A549 (cell line): ENCODE data around the gene FSTL3. TPM values are rescaled to one million over a fixed set of nuclear protein-coding genes. Genes with fewer than 3 reads are reported as not detected.

ENCODE experiments used
- ATAC-seq, 2 experiments: fragments of 200-7000 bp in 1 of 2; fragments of >200 bp in 1 of 2; cut with Nextera tagmentation in 1 of 2; cut with Tn5 transposase in 1 of 2; 3 replicates each; pipeline versions ENCODE4 v1.8.0 to v1.9.1; 2018 to 2020; ENCODE audit warnings: mild to moderate bottlenecking in 1 of 2, moderate library complexity in 1 of 2
- CTCF ChIA-PET: fragments of 300-600 bp; sonication (Branson Sonifier 250); formaldehyde crosslinking; extraction: SDS; loops from one replicate; lab custom pipeline; 2021; ENCODE audit warnings: antibody characterized with exemption, inconsistent platforms; lab: Yijun Ruan, JAX
- POLR2A ChIA-PET: fragments of 350-600 bp; formaldehyde crosslinking; extraction: SDS; loops from one replicate; lab custom pipeline; 2021; ENCODE audit warnings: antibody characterized with exemption, inconsistent platforms; lab: Yijun Ruan, JAX
- DNase-seq, 2 experiments: peaks; one replicate each; pipeline versions ENCODE4 v3.0.0 to v3.0.0-alpha.2; 2011 to 2016; ENCODE audit warnings: low read depth in 1 of 2, low spot score in 1 of 2
- FAIRE-seq: peaks from 2 replicates; lab custom pipeline; 2011; peaks lifted over from hg19 to GRCh38; lab: Jason Lieb, UNC
- H3K27ac ChIP-seq, 2 experiments: fragments of >200 bp; sonication (Bioruptor Twin); formaldehyde crosslinking; 3 replicates each; pipeline ENCODE4 v1.5.1; 2016 to 2017
- H3K4me1 ChIP-seq: fragments of >200 bp; sonication (Bioruptor Twin); formaldehyde crosslinking; 3 replicates; pipeline ENCODE4 v1.6.1; 2016
- H3K4me2 ChIP-seq: fragments of >200 bp; sonication (Bioruptor Twin); formaldehyde crosslinking; 3 replicates; pipeline ENCODE4 v1.6.1; 2016
- H3K4me3 ChIP-seq: fragments of >200 bp; sonication (Bioruptor Twin); formaldehyde crosslinking; 3 replicates; pipeline ENCODE4 v1.5.1; 2016
- H3K9me3 ChIP-seq: fragments of >200 bp; sonication (Bioruptor Twin); formaldehyde crosslinking; 3 replicates; pipeline ENCODE4 v1.6.1; 2016
- BCL3 ChIP-seq: fragments of >200 bp; sonication (Bioruptor Twin); formaldehyde crosslinking; IDR thresholded peaks from 3 replicates; pipeline ENCODE4 v1.6.1; 2016
- CEBPB ChIP-seq, 2 experiments: fragments of >200 bp in 1 of 2; sonication (Bioruptor Twin) in 1 of 2; formaldehyde crosslinking in 1 of 2; IDR thresholded peaks; 2 replicates each; pipeline ENCODE4 v1.6.1; 2012 to 2016
- CHD2 ChIP-seq: fragments of 150-350 bp; IDR thresholded peaks from 2 replicates; pipeline ENCODE4 v1.6.1; 2014; ENCODE audit warnings: low read length; ENCODE audit not compliant: partially characterized antibody
- EHF ChIP-seq: fragments of 250-450 bp; sonication (Bioruptor Pico); IDR thresholded peaks from 2 replicates; pipeline ENCODE4 v1.5.0; 2020; ENCODE audit warnings: mild to moderate bottlenecking
- ESRRA ChIP-seq: fragments of 150-350 bp; IDR thresholded peaks from 2 replicates; pipeline ENCODE4 v1.6.1; 2014; ENCODE audit warnings: mild to moderate bottlenecking, low read length, borderline replicate concordance
- FOSB ChIP-seq: fragments of 250-450 bp; sonication (Bioruptor Pico); IDR thresholded peaks from 2 replicates; pipeline ENCODE4 v1.5.0; 2020; ENCODE audit warnings: mild to moderate bottlenecking, moderate library complexity
- GATA3 ChIP-seq: IDR thresholded peaks from 2 replicates; pipeline ENCODE4 v1.6.1; 2012; ENCODE audit warnings: borderline replicate concordance
- HDAC2 ChIP-seq: fragments of 200-600 bp; sonication (generic); IDR thresholded peaks from 2 replicates; pipeline ENCODE4 v1.6.1; 2016
- HES2 ChIP-seq: fragments of >200 bp; sonication (Bioruptor Twin); formaldehyde crosslinking; IDR thresholded peaks from 2 replicates; pipeline ENCODE4 v1.6.1; 2016
- HEYL ChIP-seq: fragments of 250-450 bp; sonication (Bioruptor Pico); IDR thresholded peaks from 2 replicates; pipeline ENCODE4 v1.8.0; 2021; ENCODE audit warnings: mild to moderate bottlenecking, moderate library complexity
- JUN ChIP-seq, 2 experiments: fragments of >200 bp; sonication (Bioruptor Twin); formaldehyde crosslinking; IDR thresholded peaks; 2 replicates in 1 of 2; 3 replicates in 1 of 2; pipeline ENCODE4 v1.6.1; 2016 to 2017
- JUNB ChIP-seq: fragments of >200 bp; sonication (Bioruptor Twin); formaldehyde crosslinking; IDR thresholded peaks from 2 replicates; pipeline ENCODE4 v1.6.1; 2016
- KDM1A ChIP-seq: fragments of 200-600 bp; sonication (generic); IDR thresholded peaks from 2 replicates; pipeline ENCODE4 v1.6.1; 2016; ENCODE audit warnings: low read depth, mild to moderate bottlenecking
- MAZ ChIP-seq: fragments of 150-350 bp; IDR thresholded peaks from 2 replicates; pipeline ENCODE4 v1.6.1; 2014; ENCODE audit warnings: antibody characterized with exemption, low read depth, low read length, borderline replicate concordance
- MYC ChIP-seq: IDR thresholded peaks from 2 replicates; pipeline ENCODE4 v1.6.1; 2012; ENCODE audit warnings: mild to moderate bottlenecking, inconsistent platforms, low read length, improper control_type of control experiment, borderline replicate concordance
- NFE2L2 ChIP-seq: fragments of 150-350 bp; conservative IDR thresholded peaks from 2 replicates; pipeline ENCODE4 v1.6.1; 2014; ENCODE audit warnings: low read length
- NPAS2 ChIP-seq: fragments of 250-450 bp; sonication (Bioruptor Pico); IDR thresholded peaks from 2 replicates; pipeline ENCODE4 v1.8.0; 2022; ENCODE audit warnings: mild to moderate bottlenecking, moderate library complexity, borderline replicate concordance
- NR3C1 ChIP-seq: fragments of >200 bp; sonication (Bioruptor Twin); formaldehyde crosslinking; IDR thresholded peaks from 3 replicates; pipeline ENCODE4 v1.6.1; 2017
- PBX3 ChIP-seq: IDR thresholded peaks from 2 replicates; pipeline ENCODE4 v1.6.1; 2012
- POLR2A ChIP-seq: IDR thresholded peaks from 2 replicates; pipeline ENCODE4 v1.6.1; 2012; ENCODE audit warnings: mild to moderate bottlenecking, low read length
- POLR2AphosphoS2 ChIP-seq: conservative IDR thresholded peaks from 2 replicates; pipeline ENCODE4 v1.6.1; 2012; ENCODE audit warnings: low read length, improper control_type of control experiment, inconsistent platforms
- RAD21 ChIP-seq, 2 experiments: fragments of >200 bp in 1 of 2; sonication (Bioruptor Twin) in 1 of 2; formaldehyde crosslinking in 1 of 2; IDR thresholded peaks in 1 of 2; conservative IDR thresholded peaks in 1 of 2; 2 replicates in 1 of 2; 3 replicates in 1 of 2; pipeline ENCODE4 v1.6.1; 2012 to 2018; ENCODE audit warnings: inconsistent platforms in 1 of 2
- RARB ChIP-seq: fragments of 250-450 bp; sonication (Bioruptor Pico); IDR thresholded peaks from 2 replicates; pipeline ENCODE4 v1.8.0; 2021; ENCODE audit warnings: mild to moderate bottlenecking, moderate library complexity
- RFX5 ChIP-seq: fragments of 450-650 bp; IDR thresholded peaks from 2 replicates; pipeline ENCODE4 v1.7.1; 2014; ENCODE audit warnings: antibody characterized with exemption, mild to moderate bottlenecking, moderate library complexity
- SMC3 ChIP-seq: fragments of >200 bp; sonication (Bioruptor Twin); formaldehyde crosslinking; IDR thresholded peaks from 3 replicates; pipeline ENCODE4 v1.6.1; 2018; ENCODE audit warnings: inconsistent platforms
- TP53 ChIP-seq: fragments of 250-450 bp; sonication (Bioruptor Pico); IDR thresholded peaks from 2 replicates; pipeline ENCODE4 v1.5.0; 2021; ENCODE audit warnings: mild to moderate bottlenecking, moderate library complexity
- ZC3H11A ChIP-seq: fragments of 450-650 bp; IDR thresholded peaks from 2 replicates; pipeline ENCODE4 v1.6.1; 2014; ENCODE audit warnings: antibody characterized with exemption, mild to moderate bottlenecking
- ZFP36 ChIP-seq: fragments of 450-650 bp; IDR thresholded peaks from 2 replicates; pipeline ENCODE4 v1.6.1; 2014; ENCODE audit warnings: borderline replicate concordance; ENCODE audit not compliant: partially characterized antibody
- ZNF302 ChIP-seq: fragments of 250-450 bp; sonication (Bioruptor Pico); IDR thresholded peaks from 2 replicates; pipeline ENCODE4 v1.9.0; 2021; ENCODE audit warnings: inconsistent platforms, mild to moderate bottlenecking, moderate library complexity
- ZSCAN20 ChIP-seq: fragments of 250-450 bp; sonication (Bioruptor Pico); IDR thresholded peaks from 2 replicates; pipeline ENCODE4 v1.8.0; 2022; ENCODE audit warnings: mild to moderate bottlenecking, moderate library complexity
- WGBS: methylation state at CpG from one replicate; pipeline ENCODE4 v1.1.6; 2017; ENCODE audit errors: missing lambda C conversion rate; 5-methylcytosine and 5-hydroxymethylcytosine counted together
- polyA plus RNA-seq, 4 experiments: library from polyadenylated mRNA; depleted of rRNA in 3 of 4; stranded (reverse); fragments of >200 nt; fragmentation: RNase III in 1 of 4; extraction: RNeasy Plus Mini Kit Qiagen cat#74134 plus additional on column Dnase treatment in 1 of 4; gene quantifications; 2 replicates in 3 of 4; 3 replicates in 1 of 4; pipeline ENCODE4 v1.2.3, GENCODE V29; 2011 to 2017
- TF ChIP-seq, protein P1 (sequence below): fragments of 250-450 bp; sonication (Bioruptor Pico); IDR thresholded peaks from 2 replicates; pipeline ENCODE4 v1.5.0; 2020; ENCODE audit warnings: low read depth, mild to moderate bottlenecking, moderate library complexity
- TF ChIP-seq, protein P2 (sequence below): IDR thresholded peaks from 2 replicates; pipeline ENCODE4 v1.6.1; 2012; ENCODE audit warnings: low read depth, borderline replicate concordance
- TF ChIP-seq, protein P3 (sequence below): IDR thresholded peaks from 2 replicates; pipeline ENCODE4 v1.6.1; 2012
- TF ChIP-seq, protein P4 (sequence below): fragments of 200-600 bp; sonication (generic); IDR thresholded peaks from 2 replicates; pipeline ENCODE4 v1.6.1; 2016; ENCODE audit warnings: antibody characterized with exemption, mild to moderate bottlenecking, moderate library complexity

FSTL3 gene
- polyA plus RNA-seq, 2 of the 4 experiments (the other 2 are of a cell fraction) = 58.1 to 131 TPM

- H3K27ac ChIP-seq = peak overlapping the region; percentile 99
- peak overlapping the region; percentile 64 for H3K4me3 ChIP-seq
- ChIA-PET POLR2A (interaction anchor here (1.2 to 2.8 kb wide), 4 partner anchors 15 to 106 kb away, joined by 5 to 26 read pairs (median 9); partner anchors contain the start of gene RNF126), CTCF (interaction anchor here (1.0 to 2.0 kb wide), 5 partner anchors 52 to 94 kb away, joined by 3 to 5 read pairs (median 4); no protein-coding TSS in a partner anchor)
- WGBS = 38% methylated on average over 6 of the region's 22 CpGs
- DNase-seq (peak; percentile 38 to 43), FAIRE-seq (no peak), ATAC-seq (peak; percentile 2 to 30; a peak in 3 of 6 replicates)
- H3K9me3 ChIP-seq = no peaks in the 10 kb centered on the region
- peaks cover 26% of the 10 kb centered on the region for H3K4me1 ChIP-seq
- peak overlapping the region; percentile 77 for H3K4me2 ChIP-seq
- TF ChIP-seq POLR2A (peak; percentile 13; the same call in 1 of the 2 replicates), RFX5 (no peak), HDAC2 (no peak), EHF (no peak), CHD2 (no peak), POLR2AphosphoS2 (no peak), NPAS2 (CRISPR knock-in tag) (no peak), CEBPB (IDR thresholded peaks at IDR 0.05) (no peak), PBX3 (0 out of 2 replicates have a peak, but pooled peaks have one; percentile 20), BCL3 (no peak), FOSB (no peak), RARB (CRISPR knock-in tag) (no peak), ESRRA (no peak), MAZ (no peak), ZNF302 (CRISPR knock-in tag) (no peak), ZC3H11A (no peak), SMC3 (no peak), HES2 (no peak), NFE2L2 (no peak), GATA3 (no peak), MYC (no peak), TP53 (CRISPR knock-in tag) (no peak), RAD21 (conservative IDR thresholded peaks at IDR 0.05 in 1 of 2, IDR thresholded peaks at IDR 0.05 in 1 of 2) (no peak), NR3C1 (no peak), HEYL (CRISPR knock-in tag) (no peak), ZFP36 (no peak), ZSCAN20 (CRISPR knock-in tag) (no peak), JUNB (no peak), JUN (IDR thresholded peaks at IDR 0.05) (peak; percentile 6 to 7; a peak in 1 of 5 replicates), KDM1A (no peak)
- TF ChIP-seq, protein P1, sequence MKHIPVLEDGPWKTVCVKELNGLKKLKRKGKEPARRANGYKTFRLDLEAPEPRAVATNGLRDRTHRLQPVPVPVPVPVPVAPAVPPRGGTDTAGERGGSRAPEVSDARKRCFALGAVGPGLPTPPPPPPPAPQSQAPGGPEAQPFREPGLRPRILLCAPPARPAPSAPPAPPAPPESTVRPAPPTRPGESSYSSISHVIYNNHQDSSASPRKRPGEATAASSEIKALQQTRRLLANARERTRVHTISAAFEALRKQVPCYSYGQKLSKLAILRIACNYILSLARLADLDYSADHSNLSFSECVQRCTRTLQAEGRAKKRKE (CRISPR knock-in tag) = no peak
- TF ChIP-seq, protein P2, sequence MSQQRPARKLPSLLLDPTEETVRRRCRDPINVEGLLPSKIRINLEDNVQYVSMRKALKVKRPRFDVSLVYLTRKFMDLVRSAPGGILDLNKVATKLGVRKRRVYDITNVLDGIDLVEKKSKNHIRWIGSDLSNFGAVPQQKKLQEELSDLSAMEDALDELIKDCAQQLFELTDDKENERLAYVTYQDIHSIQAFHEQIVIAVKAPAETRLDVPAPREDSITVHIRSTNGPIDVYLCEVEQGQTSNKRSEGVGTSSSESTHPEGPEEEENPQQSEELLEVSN = no peak
- TF ChIP-seq, protein P3, sequence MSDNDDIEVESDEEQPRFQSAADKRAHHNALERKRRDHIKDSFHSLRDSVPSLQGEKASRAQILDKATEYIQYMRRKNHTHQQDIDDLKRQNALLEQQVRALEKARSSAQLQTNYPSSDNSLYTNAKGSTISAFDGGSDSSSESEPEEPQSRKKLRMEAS = peak; percentile 34
- TF ChIP-seq, protein P4, sequence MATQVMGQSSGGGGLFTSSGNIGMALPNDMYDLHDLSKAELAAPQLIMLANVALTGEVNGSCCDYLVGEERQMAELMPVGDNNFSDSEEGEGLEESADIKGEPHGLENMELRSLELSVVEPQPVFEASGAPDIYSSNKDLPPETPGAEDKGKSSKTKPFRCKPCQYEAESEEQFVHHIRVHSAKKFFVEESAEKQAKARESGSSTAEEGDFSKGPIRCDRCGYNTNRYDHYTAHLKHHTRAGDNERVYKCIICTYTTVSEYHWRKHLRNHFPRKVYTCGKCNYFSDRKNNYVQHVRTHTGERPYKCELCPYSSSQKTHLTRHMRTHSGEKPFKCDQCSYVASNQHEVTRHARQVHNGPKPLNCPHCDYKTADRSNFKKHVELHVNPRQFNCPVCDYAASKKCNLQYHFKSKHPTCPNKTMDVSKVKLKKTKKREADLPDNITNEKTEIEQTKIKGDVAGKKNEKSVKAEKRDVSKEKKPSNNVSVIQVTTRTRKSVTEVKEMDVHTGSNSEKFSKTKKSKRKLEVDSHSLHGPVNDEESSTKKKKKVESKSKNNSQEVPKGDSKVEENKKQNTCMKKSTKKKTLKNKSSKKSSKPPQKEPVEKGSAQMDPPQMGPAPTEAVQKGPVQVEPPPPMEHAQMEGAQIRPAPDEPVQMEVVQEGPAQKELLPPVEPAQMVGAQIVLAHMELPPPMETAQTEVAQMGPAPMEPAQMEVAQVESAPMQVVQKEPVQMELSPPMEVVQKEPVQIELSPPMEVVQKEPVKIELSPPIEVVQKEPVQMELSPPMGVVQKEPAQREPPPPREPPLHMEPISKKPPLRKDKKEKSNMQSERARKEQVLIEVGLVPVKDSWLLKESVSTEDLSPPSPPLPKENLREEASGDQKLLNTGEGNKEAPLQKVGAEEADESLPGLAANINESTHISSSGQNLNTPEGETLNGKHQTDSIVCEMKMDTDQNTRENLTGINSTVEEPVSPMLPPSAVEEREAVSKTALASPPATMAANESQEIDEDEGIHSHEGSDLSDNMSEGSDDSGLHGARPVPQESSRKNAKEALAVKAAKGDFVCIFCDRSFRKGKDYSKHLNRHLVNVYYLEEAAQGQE = no peak
These were observed 1.6 kb downstream of the FSTL3 start for GRCh38 chr19:677601-678436.
